WTC11 (cell line): ENCODE data around the gene SNRNP35.

Source experiments
- ESRRA ChIP-seq: sonication (generic); formaldehyde crosslinking; IDR thresholded peaks from 2 replicates; pipeline ENCODE4 v1.8.1; 2022; ENCODE audit warnings: mild to moderate bottlenecking, missing genetic modification reagents, borderline replicate concordance
- HMGA2 ChIP-seq: fragments of 250-450 bp; sonication (Bioruptor Pico); IDR thresholded peaks from 2 replicates; pipeline ENCODE4 v1.4.0; 2021; ENCODE audit warnings: mild to moderate bottlenecking, moderate library complexity
- JUN ChIP-seq: sonication (generic); formaldehyde crosslinking; IDR thresholded peaks from 2 replicates; pipeline ENCODE4 v1.8.0; 2023; ENCODE audit warnings: mild to moderate bottlenecking, missing genetic modification reagents
- MLX ChIP-seq: sonication (generic); formaldehyde crosslinking; IDR thresholded peaks from 2 replicates; pipeline ENCODE4 v1.8.1; 2023; ENCODE audit warnings: mild to moderate bottlenecking, missing genetic modification reagents, moderate library complexity
- NFYB ChIP-seq: sonication (generic); formaldehyde crosslinking; conservative IDR thresholded peaks from 2 replicates; pipeline ENCODE4 v1.8.0; 2022; ENCODE audit warnings: low read depth, missing genetic modification reagents
- PRDM15 ChIP-seq: sonication (generic); formaldehyde crosslinking; IDR thresholded peaks from 2 replicates; pipeline ENCODE4 v1.8.0; 2022; ENCODE audit warnings: missing genetic modification reagents
- SP1 ChIP-seq: sonication (generic); formaldehyde crosslinking; conservative IDR thresholded peaks from 2 replicates; pipeline ENCODE4 v1.8.1; 2022; ENCODE audit warnings: missing genetic modification reagents
- USF2 ChIP-seq: sonication (generic); formaldehyde crosslinking; IDR thresholded peaks from 2 replicates; pipeline ENCODE4 v1.8.1; 2023; ENCODE audit warnings: mild to moderate bottlenecking, missing genetic modification reagents, moderate library complexity
- TF ChIP-seq, protein P1 (sequence below): sonication (generic); formaldehyde crosslinking; IDR thresholded peaks from 2 replicates; pipeline ENCODE4 v1.8.1; 2023; ENCODE audit warnings: mild to moderate bottlenecking, moderate library complexity, missing genetic modification reagents
- TF ChIP-seq, protein P2 (sequence below): sonication (generic); formaldehyde crosslinking; IDR thresholded peaks from 2 replicates; pipeline ENCODE4 v1.8.0; 2022; ENCODE audit warnings: mild to moderate bottlenecking, missing genetic modification reagents
- TF ChIP-seq, protein P3 (sequence below): fragments of 200-600 bp; IDR thresholded peaks from 2 replicates; pipeline ENCODE4 v1.8.0; 2022; ENCODE audit warnings: antibody characterized with exemption

DNA sequence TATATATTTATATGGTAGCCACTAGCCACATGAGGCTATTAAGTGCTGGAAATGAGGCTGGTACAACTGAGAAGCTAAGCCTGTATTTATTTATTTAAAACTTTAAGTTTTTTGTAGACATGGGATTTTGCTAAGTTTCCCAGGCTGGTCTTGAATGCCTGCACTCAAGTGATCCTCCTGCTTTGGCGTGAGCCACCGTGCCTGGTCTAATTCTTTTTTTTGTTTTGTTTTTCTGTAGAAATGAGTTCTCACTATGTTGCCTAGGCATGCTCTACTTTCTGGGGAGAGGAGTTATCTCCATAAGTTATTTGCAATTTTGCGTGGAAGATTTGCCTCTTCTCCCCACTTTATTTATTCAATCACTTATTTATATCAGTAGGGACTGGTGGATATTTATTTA is 4.8 kb upstream of the SNRNP35 start:
- TF ChIP-seq, protein P1, sequence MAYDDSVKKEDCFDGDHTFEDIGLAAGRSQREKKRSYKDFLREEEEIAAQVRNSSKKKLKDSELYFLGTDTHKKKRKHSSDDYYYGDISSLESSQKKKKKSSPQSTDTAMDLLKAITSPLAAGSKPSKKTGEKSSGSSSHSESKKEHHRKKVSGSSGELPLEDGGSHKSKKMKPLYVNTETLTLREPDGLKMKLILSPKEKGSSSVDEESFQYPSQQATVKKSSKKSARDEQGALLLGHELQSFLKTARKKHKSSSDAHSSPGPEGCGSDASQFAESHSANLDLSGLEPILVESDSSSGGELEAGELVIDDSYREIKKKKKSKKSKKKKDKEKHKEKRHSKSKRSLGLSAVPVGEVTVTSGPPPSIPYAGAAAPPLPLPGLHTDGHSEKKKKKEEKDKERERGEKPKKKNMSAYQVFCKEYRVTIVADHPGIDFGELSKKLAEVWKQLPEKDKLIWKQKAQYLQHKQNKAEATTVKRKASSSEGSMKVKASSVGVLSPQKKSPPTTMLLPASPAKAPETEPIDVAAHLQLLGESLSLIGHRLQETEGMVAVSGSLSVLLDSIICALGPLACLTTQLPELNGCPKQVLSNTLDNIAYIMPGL (CRISPR knock-in tag): no peak
- TF ChIP-seq, protein P2, sequence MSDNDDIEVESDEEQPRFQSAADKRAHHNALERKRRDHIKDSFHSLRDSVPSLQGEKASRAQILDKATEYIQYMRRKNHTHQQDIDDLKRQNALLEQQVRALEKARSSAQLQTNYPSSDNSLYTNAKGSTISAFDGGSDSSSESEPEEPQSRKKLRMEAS (CRISPR knock-in tag): no peak
- TF ChIP-seq, protein P3, sequence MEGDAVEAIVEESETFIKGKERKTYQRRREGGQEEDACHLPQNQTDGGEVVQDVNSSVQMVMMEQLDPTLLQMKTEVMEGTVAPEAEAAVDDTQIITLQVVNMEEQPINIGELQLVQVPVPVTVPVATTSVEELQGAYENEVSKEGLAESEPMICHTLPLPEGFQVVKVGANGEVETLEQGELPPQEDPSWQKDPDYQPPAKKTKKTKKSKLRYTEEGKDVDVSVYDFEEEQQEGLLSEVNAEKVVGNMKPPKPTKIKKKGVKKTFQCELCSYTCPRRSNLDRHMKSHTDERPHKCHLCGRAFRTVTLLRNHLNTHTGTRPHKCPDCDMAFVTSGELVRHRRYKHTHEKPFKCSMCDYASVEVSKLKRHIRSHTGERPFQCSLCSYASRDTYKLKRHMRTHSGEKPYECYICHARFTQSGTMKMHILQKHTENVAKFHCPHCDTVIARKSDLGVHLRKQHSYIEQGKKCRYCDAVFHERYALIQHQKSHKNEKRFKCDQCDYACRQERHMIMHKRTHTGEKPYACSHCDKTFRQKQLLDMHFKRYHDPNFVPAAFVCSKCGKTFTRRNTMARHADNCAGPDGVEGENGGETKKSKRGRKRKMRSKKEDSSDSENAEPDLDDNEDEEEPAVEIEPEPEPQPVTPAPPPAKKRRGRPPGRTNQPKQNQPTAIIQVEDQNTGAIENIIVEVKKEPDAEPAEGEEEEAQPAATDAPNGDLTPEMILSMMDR: no peak
- TF ChIP-seq USF2 (CRISPR knock-in tag): no peak
- no peak for TF ChIP-seq SP1 (CRISPR knock-in tag)
- TF ChIP-seq ESRRA (CRISPR knock-in tag): no peak
- TF ChIP-seq PRDM15 (CRISPR knock-in tag): no peak
- no peak for TF ChIP-seq NFYB (CRISPR knock-in tag)
- TF ChIP-seq JUN (CRISPR knock-in tag): no peak
- no peak for TF ChIP-seq HMGA2 (CRISPR knock-in tag)
- no peak for TF ChIP-seq MLX (CRISPR knock-in tag)
